IMR-90 (cell line): ENCODE measurements around the gene ANTXR1. TPM values are rescaled to one million over a fixed set of nuclear protein-coding genes. Genes with fewer than 3 reads are reported as not detected.

Experiments used
- ATAC-seq: fragments of 200-7000 bp; cut with Tn5 transposase; 2 replicates; pipeline ENCODE4 v1.9.1; 2020; ENCODE audit warnings: low read depth, mild to moderate bottlenecking, moderate library complexity
- BruUV-seq: library from RNA; stranded (reverse); fragments of 400-500 nt; replicated peaks from 2 replicates; lab custom pipeline; 2021; lab: Mats Ljungman, UMichigan
- CTCF ChIA-PET: fragments of 300-600 bp; formaldehyde crosslinking; extraction: SDS; loops from one replicate; lab custom pipeline; 2021; ENCODE audit warnings: antibody characterized with exemption; lab: Yijun Ruan, JAX
- POLR2A ChIA-PET: fragments of 300-600 bp; sonication (Branson Sonifier 250); formaldehyde crosslinking; loops from one replicate; lab custom pipeline; 2022; ENCODE audit warnings: antibody characterized with exemption; ENCODE audit not compliant: unreplicated experiment; lab: Charles Lee
- DNase-seq: peaks from one replicate; pipeline ENCODE4 v3.0.0; 2013
- H2AFZ ChIP-seq: replicated peaks from 2 replicates; pipeline ENCODE3; 2013; ENCODE audit warnings: low read length, mild to moderate bottlenecking; ENCODE audit not compliant: poor library complexity
- H2AK5ac ChIP-seq: 2 replicates; pipeline ENCODE4 v1.6.1; 2013; ENCODE audit warnings: low read depth, low read length, inconsistent platforms
- H2AK9ac ChIP-seq: replicated peaks from 2 replicates; pipeline ENCODE3; 2013; ENCODE audit warnings: mild to moderate bottlenecking, low read depth, low read length, moderate library complexity; ENCODE audit not compliant: poor library complexity
- H2BK120ac ChIP-seq: 2 replicates; pipeline ENCODE4 v1.6.1; 2013; ENCODE audit warnings: low read depth, low read length, inconsistent platforms
- H2BK15ac ChIP-seq: 3 replicates; pipeline ENCODE4 v1.6.1; 2013; ENCODE audit warnings: low read depth, low read length, inconsistent platforms
- H2BK20ac ChIP-seq: 2 replicates; pipeline ENCODE4 v1.6.1; 2013; ENCODE audit warnings: low read depth, mild to moderate bottlenecking, inconsistent platforms, low read length, moderate library complexity
- H2BK5ac ChIP-seq: 2 replicates; pipeline ENCODE4 v1.6.1; 2013; ENCODE audit warnings: mild to moderate bottlenecking, low read depth, low read length, inconsistent platforms; ENCODE audit not compliant: poor library complexity, severe bottlenecking
- H3K14ac ChIP-seq: replicated peaks from 2 replicates; pipeline ENCODE4 v1.6.1; 2013; ENCODE audit warnings: low read depth, low read length, inconsistent platforms
- H3K18ac ChIP-seq: 2 replicates; pipeline ENCODE4 v1.6.1; 2013; ENCODE audit warnings: low read depth, low read length, control low read depth
- H3K23ac ChIP-seq: 2 replicates; pipeline ENCODE4 v1.6.1; 2013; ENCODE audit warnings: low read depth, low read length, inconsistent platforms
- H3K27ac ChIP-seq: 2 replicates; pipeline ENCODE4 v1.5.1; 2013; ENCODE audit warnings: mild to moderate bottlenecking, control low read depth, low read length; ENCODE audit not compliant: insufficient read depth
- H3K27me3 ChIP-seq: 2 replicates; pipeline ENCODE4 v1.6.1; 2013; ENCODE audit warnings: low read length; ENCODE audit not compliant: control insufficient read depth, insufficient read depth
- H3K36me3 ChIP-seq: 2 replicates; pipeline ENCODE4 v1.6.1; 2013; ENCODE audit warnings: low read length, mixed read lengths; ENCODE audit not compliant: control insufficient read depth, insufficient read depth
- H3K4ac ChIP-seq: 2 replicates; pipeline ENCODE4 v1.6.1; 2013; ENCODE audit warnings: low read depth, low read length, inconsistent platforms
- H3K4me1 ChIP-seq: 2 replicates; pipeline ENCODE4 v1.6.1; 2013; ENCODE audit warnings: low read length, mixed read lengths; ENCODE audit not compliant: control insufficient read depth, insufficient read depth
- H3K4me2 ChIP-seq: 2 replicates; pipeline ENCODE4 v1.6.1; 2013; ENCODE audit warnings: low read depth, mild to moderate bottlenecking, control low read depth, low read length, moderate library complexity
- H3K4me3 ChIP-seq: 2 replicates; pipeline ENCODE4 v1.5.1; 2013; ENCODE audit warnings: low read depth, mild to moderate bottlenecking, control low read depth, low read length, moderate library complexity; ENCODE audit not compliant: insufficient read depth
- H3K56ac ChIP-seq: 2 replicates; pipeline ENCODE4 v1.6.1; 2013; ENCODE audit warnings: low read length, inconsistent platforms; ENCODE audit not compliant: insufficient read depth; ENCODE audit errors: extremely low read depth
- H3K79me1 ChIP-seq, 2 experiments: 2 replicates each; pipeline ENCODE4 v1.6.1; 2013; ENCODE audit warnings: low read length in 2 of 2, inconsistent platforms in 1 of 2, low read depth in 1 of 2
- H3K9ac ChIP-seq: 2 replicates; pipeline ENCODE4 v1.6.1; 2013; ENCODE audit warnings: low read depth, low read length, control low read depth
- H3K9me1 ChIP-seq: 2 replicates; pipeline ENCODE4 v1.6.1; 2013; ENCODE audit warnings: low read length, inconsistent platforms; ENCODE audit not compliant: insufficient read depth
- H3K9me3 ChIP-seq: 2 replicates; pipeline ENCODE4 v1.6.1; 2013; ENCODE audit warnings: low read length; ENCODE audit not compliant: control insufficient read depth, insufficient read depth
- H4K20me1 ChIP-seq: 2 replicates; pipeline ENCODE4 v1.6.1; 2013; ENCODE audit warnings: low read length, inconsistent platforms; ENCODE audit not compliant: insufficient read depth
- H4K5ac ChIP-seq: 2 replicates; pipeline ENCODE4 v1.6.1; 2013; ENCODE audit warnings: mild to moderate bottlenecking, low read depth, low read length, control low read depth
- H4K8ac ChIP-seq, 2 experiments: 2 replicates each; pipeline ENCODE4 v1.6.1; 2013; ENCODE audit warnings: low read depth in 2 of 2, low read length in 2 of 2, control low read depth in 1 of 2, inconsistent platforms in 1 of 2
- H4K91ac ChIP-seq: 2 replicates; pipeline ENCODE4 v1.6.1; 2013; ENCODE audit warnings: low read depth, low read length, inconsistent platforms; ENCODE audit not compliant: insufficient read depth
- BHLHE40 ChIP-seq: fragments of 150-350 bp; IDR thresholded peaks from 2 replicates; pipeline ENCODE4 v1.6.1; 2016; ENCODE audit warnings: mild to moderate bottlenecking, low read depth, low read length
- CEBPB ChIP-seq: IDR thresholded peaks from 2 replicates; pipeline ENCODE4 v1.6.1; 2012; ENCODE audit warnings: low read depth, low read length, improper control_type of control experiment
- FOS ChIP-seq: fragments of 150-350 bp; IDR thresholded peaks from 2 replicates; pipeline ENCODE4 v1.6.1; 2016; ENCODE audit warnings: low read depth, low read length
- MAZ ChIP-seq: IDR thresholded peaks from 2 replicates; pipeline ENCODE4 v1.6.1; 2012; ENCODE audit warnings: low read depth, mild to moderate bottlenecking, low read length, improper control_type of control experiment, moderate library complexity, borderline replicate concordance
- MXI1 ChIP-seq: IDR thresholded peaks from 2 replicates; pipeline ENCODE4 v1.6.1; 2012; ENCODE audit warnings: low read depth, mild to moderate bottlenecking, low read length, moderate library complexity, borderline replicate concordance
- POLR2A ChIP-seq: IDR thresholded peaks from 2 replicates; pipeline ENCODE4 v1.6.1; 2012; ENCODE audit warnings: mild to moderate bottlenecking, low read depth, low read length
- RAD21 ChIP-seq: IDR thresholded peaks from 2 replicates; pipeline ENCODE4 v1.6.1; 2012; ENCODE audit warnings: low read length, improper control_type of control experiment
- RCOR1 ChIP-seq: IDR thresholded peaks from 2 replicates; pipeline ENCODE4 v1.6.1; 2012; ENCODE audit warnings: mild to moderate bottlenecking, low read length, improper control_type of control experiment; ENCODE audit not compliant: insufficient replicate concordance
- SMC3 ChIP-seq: fragments of 150-350 bp; IDR thresholded peaks from 2 replicates; pipeline ENCODE4 v1.6.1; 2016; ENCODE audit warnings: low read depth, mild to moderate bottlenecking, antibody characterized with exemption, low read length, moderate library complexity
- WGBS, 2 experiments: methylation state at CpG; one replicate each; pipeline versions ENCODE4 v1.1.5 to v1.1.7; 2013; ENCODE audit warnings: missing lambda C conversion rate in 2 of 2; ENCODE audit not compliant: insufficient read length in 1 of 2; ENCODE audit errors: extremely low coverage in 2 of 2; 5-methylcytosine and 5-hydroxymethylcytosine counted together
- dilution Hi-C: fragments of 300-500 bp; cut with HindIII; formaldehyde crosslinking; loops from one replicate; pipeline ENCODE4 v1.14.3; 2018; ENCODE audit warnings: low sequenced_read_pairs; ENCODE audit not compliant: unreplicated experiment
- in situ Hi-C: fragments of 300-500 bp; cut with MboI; formaldehyde crosslinking; loops from 3 replicates; pipeline ENCODE4 v1.14.3; 2019; ENCODE audit warnings: low sequenced_read_pairs, inconsistent platforms, mixed read lengths
- intact Hi-C: fragments of 100-400 bp; cut with micrococcal nuclease; formaldehyde crosslinking; loops from 2 replicates; pipeline ENCODE4 v1.10.0; 2022
- polyA plus RNA-seq, 3 experiments: library from polyadenylated mRNA; depleted of rRNA; stranded (reverse); fragments of >200 nt; gene quantifications; 2 replicates each; pipeline ENCODE4 v1.2.3, GENCODE V29; 2012; ENCODE audit warnings: low replicate concordance in 1 of 3
- total RNA-seq: library from RNA; depleted of rRNA; stranded (reverse); fragments of >200 nt; gene quantifications from 2 replicates; pipeline ENCODE4 v1.2.3, GENCODE V29; 2012
- TF ChIP-seq, protein P1 (sequence below): conservative IDR thresholded peaks from 2 replicates; pipeline ENCODE4 v1.5.1; 2012; ENCODE audit warnings: mild to moderate bottlenecking, low read depth, low read length, improper control_type of control experiment

The ANTXR1 gene
- total and polyA plus RNA-seq, 2 of the 4 experiments (the other 2 are of a cell fraction): 27.2 to 36.9 TPM

DNA sequence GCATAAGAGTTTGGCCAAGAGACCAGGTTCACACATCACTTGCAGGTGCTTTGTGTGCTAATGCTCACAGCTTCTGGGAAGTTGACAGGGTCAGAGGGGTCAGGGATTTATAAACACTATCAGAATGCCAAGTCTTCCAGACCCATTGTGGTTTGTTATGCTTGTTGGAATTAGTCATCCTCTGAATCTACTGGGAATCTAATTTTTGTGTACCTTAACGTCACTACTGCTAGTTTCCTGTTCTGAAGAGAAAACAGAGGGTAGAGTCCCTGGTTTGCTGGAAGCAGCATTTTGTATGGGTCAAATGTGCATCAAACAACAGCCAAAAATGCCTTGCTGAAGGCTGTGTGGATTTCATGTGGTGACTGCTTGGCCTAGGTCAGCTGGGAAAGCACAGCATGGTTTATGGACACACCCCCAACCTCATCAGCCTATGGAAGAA is 33.3 kb downstream of the ANTXR1 start:
- no peaks in the 10 kb centered on the region for H3K27me3 ChIP-seq
- peak overlapping the region; percentile 77; the same call in 1 of the 2 replicates for H2AK5ac ChIP-seq
- peak overlapping the region; percentile 48 for H2BK5ac ChIP-seq
- peak overlapping the region; percentile 20 for H3K27ac ChIP-seq
- dilution Hi-C loops (no loop called here), intact Hi-C loops (loop anchor here (5.0 kb wide), 1 partner anchor 36 kb away; no protein-coding TSS in a partner anchor), in situ Hi-C loops (no loop called here)
- H2BK20ac ChIP-seq: peak overlapping the region; percentile 5; the same call in 1 of the 2 replicates
- H3K56ac ChIP-seq: no peak overlapping the region
- H4K91ac ChIP-seq: 0 out of 2 replicates have a peak overlapping the region, but pooled peaks have one; percentile 1
- H2AFZ ChIP-seq: no peak overlapping the region
- H4K20me1 ChIP-seq: peaks cover 52% of the 10 kb centered on the region; the same call in 1 of the 2 replicates
- H3K79me1 ChIP-seq: peaks cover 24 to 70% of the 10 kb centered on the region in 2 experiments
- H3K23ac ChIP-seq: no peak overlapping the region
- peak overlapping the region; percentile 39; the same call in 1 of the 2 replicates for H3K14ac ChIP-seq
- peak overlapping the region; percentile 17 for H2BK120ac ChIP-seq
- H3K9me1 ChIP-seq: peaks cover 17% of the 10 kb centered on the region
- peak; percentile 98 for DNase-seq
- TF ChIP-seq, protein P1, sequence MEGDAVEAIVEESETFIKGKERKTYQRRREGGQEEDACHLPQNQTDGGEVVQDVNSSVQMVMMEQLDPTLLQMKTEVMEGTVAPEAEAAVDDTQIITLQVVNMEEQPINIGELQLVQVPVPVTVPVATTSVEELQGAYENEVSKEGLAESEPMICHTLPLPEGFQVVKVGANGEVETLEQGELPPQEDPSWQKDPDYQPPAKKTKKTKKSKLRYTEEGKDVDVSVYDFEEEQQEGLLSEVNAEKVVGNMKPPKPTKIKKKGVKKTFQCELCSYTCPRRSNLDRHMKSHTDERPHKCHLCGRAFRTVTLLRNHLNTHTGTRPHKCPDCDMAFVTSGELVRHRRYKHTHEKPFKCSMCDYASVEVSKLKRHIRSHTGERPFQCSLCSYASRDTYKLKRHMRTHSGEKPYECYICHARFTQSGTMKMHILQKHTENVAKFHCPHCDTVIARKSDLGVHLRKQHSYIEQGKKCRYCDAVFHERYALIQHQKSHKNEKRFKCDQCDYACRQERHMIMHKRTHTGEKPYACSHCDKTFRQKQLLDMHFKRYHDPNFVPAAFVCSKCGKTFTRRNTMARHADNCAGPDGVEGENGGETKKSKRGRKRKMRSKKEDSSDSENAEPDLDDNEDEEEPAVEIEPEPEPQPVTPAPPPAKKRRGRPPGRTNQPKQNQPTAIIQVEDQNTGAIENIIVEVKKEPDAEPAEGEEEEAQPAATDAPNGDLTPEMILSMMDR: no peak
- TF ChIP-seq FOS (peak; percentile 69), MXI1 (peak; percentile 45; the same call in 1 of the 2 replicates), POLR2A (no peak), RCOR1 (peak; percentile 94), MAZ (no peak), BHLHE40 (peak; percentile 45; the same call in 1 of the 2 replicates), CEBPB (no peak), RAD21 (no peak), SMC3 (0 out of 2 replicates have a peak, but pooled peaks have one; percentile 1)
- peak overlapping the region; percentile 31; the same call in 1 of the 3 replicates for H2BK15ac ChIP-seq
- peak; percentile 88 for ATAC-seq
- H3K4me3 ChIP-seq: no peak overlapping the region
- no peaks in the 10 kb centered on the region for H3K9me3 ChIP-seq
- H4K8ac ChIP-seq: no peak overlapping the region
- ChIA-PET POLR2A (no interaction called here), CTCF (no interaction called here)
- peaks cover 44% of the 10 kb centered on the region for H3K36me3 ChIP-seq
- peak overlapping the region; percentile 9; the same call in 1 of the 2 replicates for H3K4me2 ChIP-seq
- BruUV-seq: no TSS peak
- no peak overlapping the region for H3K9ac ChIP-seq
- no CpG with 5 or more reads among the region's 1 CpG for WGBS, 2 experiments
- no peak overlapping the region for H2AK9ac ChIP-seq
- H3K18ac ChIP-seq: no peak overlapping the region
- H4K5ac ChIP-seq: no peak overlapping the region
- H3K4ac ChIP-seq: peak overlapping the region; percentile 35; the same call in 1 of the 2 replicates
- H3K4me1 ChIP-seq: peaks cover 8% of the 10 kb centered on the region
